C4-2B (cell line): ENCODE results near the gene DPEP2.

ENCODE experiments used
- CTCF ChIP-seq: fragments of 450-650 bp; conservative IDR thresholded peaks from 2 replicates; pipeline ENCODE4 v1.5.1; 2017; ENCODE audit warnings: mild to moderate bottlenecking
- ZFX ChIP-seq: fragments of 450-650 bp; IDR thresholded peaks from 2 replicates; pipeline ENCODE4 v1.6.1; 2017

GRCh38 chr16:68035227-68035626 lies 35.9 kb upstream of the DPEP2 start:
- TF ChIP-seq CTCF (no peak), ZFX (no peak)
